Upper lobe of left lung (tissue), 6 donors: ENCODE data around the gene GATD1. TPM values are rescaled to one million over a fixed set of nuclear protein-coding genes. Genes with fewer than 3 reads are reported as not detected.

Source experiments
- ATAC-seq, 2 donors: fragments of 200-7000 bp; cut with Tn5 transposase; one replicate each; pipeline ENCODE4 v1.9.1; 2022; ENCODE audit warnings: mild to moderate bottlenecking in 2 of 2, moderate library complexity in 2 of 2; ENCODE audit not compliant: low FRiP score in 2 of 2
- DNase-seq, 2 donors: peaks; one replicate each; pipeline ENCODE4 v3.0.0-alpha.2; 2019 to 2020
- H3K27ac ChIP-seq, 4 donors: fragments of 200-600 bp; sonication (generic); one replicate each; pipeline ENCODE4 v1.5.1; 2016 to 2019
- H3K27me3 ChIP-seq, 4 donors: fragments of 200-600 bp; sonication (generic); one replicate each; pipeline ENCODE4 v1.5.1; 2017 to 2019
- H3K36me3 ChIP-seq, 4 donors: fragments of 200-600 bp; sonication (generic); one replicate each; pipeline ENCODE4 v1.5.1; 2016 to 2019
- H3K4me1 ChIP-seq, 4 donors: fragments of 200-600 bp; sonication (generic); one replicate each; pipeline ENCODE4 v1.5.1; 2018 to 2019
- H3K4me3 ChIP-seq, 4 donors: fragments of 200-600 bp; sonication (generic); one replicate each; pipeline ENCODE4 v1.5.1; 2017 to 2019; ENCODE audit warnings: mild to moderate bottlenecking in 2 of 4, moderate library complexity in 1 of 4
- H3K9me3 ChIP-seq, 4 donors: fragments of 200-600 bp; sonication (generic); one replicate each; pipeline ENCODE4 v1.5.1; 2018 to 2019
- EP300 ChIP-seq, 4 donors: sonication (generic); formaldehyde crosslinking; IDR thresholded peaks; one replicate each; pipeline ENCODE4 v1.5.1; 2017; ENCODE audit warnings: antibody characterized with exemption in 4 of 4, control low read depth in 2 of 4
- POLR2A ChIP-seq, 4 donors: fragments of 450-650 bp; IDR thresholded peaks; one replicate each; pipeline ENCODE4 v1.5.1; 2016 to 2017; ENCODE audit warnings: antibody characterized with exemption in 4 of 4, mild to moderate bottlenecking in 2 of 4
- POLR2AphosphoS5 ChIP-seq, 2 donors: sonication (generic); formaldehyde crosslinking; IDR thresholded peaks; one replicate each; pipeline ENCODE4 v1.5.1; 2017; ENCODE audit warnings: antibody characterized with exemption in 2 of 2
- WGBS, 2 donors: methylation state at CpG; one replicate each; pipeline ENCODE4 v1.1.5; 2017 to 2018; 5-methylcytosine and 5-hydroxymethylcytosine counted together
- total RNA-seq, 6 donors: library from RNA; depleted of rRNA in 4 of 6; stranded (reverse); fragments of >200 nt in 4 of 6; gene quantifications; one replicate each; pipeline versions ENCODE4 v1.1.0 to v1.2.1, GENCODE V29; 2016 to 2021
- TF ChIP-seq, protein P1 (sequence below), 6 experiments: fragments of 450-650 bp in 4 of 6; fragments of 200-600 bp in 2 of 6; sonication (generic) in 2 of 6; IDR thresholded peaks; one replicate each; pipeline ENCODE4 v1.5.1; 2016 to 2019; ENCODE audit warnings: antibody characterized with exemption in 6 of 6
- donor health status: DM: no; HTN: no; CAD: no; lungs with moderate emphysema.
- donor health status: DM: no; HTN: yes; CAD: no; lungs with severe emphysema.

GATD1 gene
- total RNA-seq, 6 donors from 2014 or later = 14.8 to 77.7 (median 63.6) TPM

GRCh38 chr11:811446-812245 is 34.4 kb upstream of the GATD1 start:
- Histone ChIP-seq H3K27me3 (no peaks in the 10 kb centered on the region), H3K36me3 (peaks cover 0 to 44% (median 23%) of the 10 kb centered on the region in 4 donors), H3K27ac (peak overlapping the region in 2 of 4 donors; percentile 4 to 93), H3K9me3 (no peaks in the 10 kb centered on the region), H3K4me1 (peaks cover 18 to 33% (median 26%) of the 10 kb centered on the region in 4 donors), H3K4me3 (peak overlapping the region in 1 of 4 donors; percentile 94)
- no peak for DNase-seq
- WGBS, 2 donors = 76% methylated on average over 6 to 14 of the region's 14 CpGs
- TF ChIP-seq EP300 (IDR thresholded peaks at IDR 0.05) = no peak
- no peak for TF ChIP-seq POLR2AphosphoS5 (IDR thresholded peaks at IDR 0.05)
- no peak for ATAC-seq

DNA sequence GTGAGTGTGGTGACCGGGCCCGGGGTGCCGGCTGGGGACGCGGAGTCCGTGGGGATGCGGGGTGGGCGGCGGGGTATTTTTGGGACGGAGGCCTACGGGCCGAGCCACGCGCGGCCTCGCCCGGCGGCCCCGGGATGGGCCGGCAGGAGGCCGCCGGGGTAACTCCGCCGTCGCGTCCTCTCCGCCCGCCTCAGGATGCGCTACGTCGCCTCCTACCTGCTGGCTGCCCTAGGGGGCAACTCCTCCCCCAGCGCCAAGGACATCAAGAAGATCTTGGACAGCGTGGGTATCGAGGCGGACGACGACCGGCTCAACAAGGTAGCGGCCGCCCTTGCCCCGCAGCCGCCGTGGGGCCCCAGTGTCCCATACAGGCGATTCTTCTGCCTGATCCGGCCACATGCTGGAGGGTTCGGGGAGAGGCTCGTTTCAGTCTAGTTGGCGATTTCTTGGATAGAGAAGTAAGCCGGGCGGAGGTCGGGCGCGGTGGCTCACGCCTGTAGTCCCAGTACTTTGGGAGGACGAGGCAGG is 32.8 kb upstream of the GATD1 start:
- Histone ChIP-seq H3K4me3 (peak overlapping the region; percentile 73 to 99 (median 90)), H3K27ac (peak overlapping the region; percentile 93 to 98 (median 95)), H3K9me3 (no peaks in the 10 kb centered on the region), H3K36me3 (peaks cover 0 to 36% (median 22%) of the 10 kb centered on the region in 4 donors), H3K27me3 (no peaks in the 10 kb centered on the region), H3K4me1 (peaks cover 18 to 41% (median 31%) of the 10 kb centered on the region in 4 donors)
- ATAC-seq = peak in 1 of 2 donors; percentile 4
- WGBS, 2 donors = 0 to 1% methylated on average over 5 to 38 of the region's 55 CpGs
- no peak for DNase-seq
- TF ChIP-seq EP300 (IDR thresholded peaks at IDR 0.05) (no peak), POLR2A (IDR thresholded peaks at IDR 0.05) (no peak), POLR2AphosphoS5 (IDR thresholded peaks at IDR 0.05) (no peak)
- TF ChIP-seq, protein P1, sequence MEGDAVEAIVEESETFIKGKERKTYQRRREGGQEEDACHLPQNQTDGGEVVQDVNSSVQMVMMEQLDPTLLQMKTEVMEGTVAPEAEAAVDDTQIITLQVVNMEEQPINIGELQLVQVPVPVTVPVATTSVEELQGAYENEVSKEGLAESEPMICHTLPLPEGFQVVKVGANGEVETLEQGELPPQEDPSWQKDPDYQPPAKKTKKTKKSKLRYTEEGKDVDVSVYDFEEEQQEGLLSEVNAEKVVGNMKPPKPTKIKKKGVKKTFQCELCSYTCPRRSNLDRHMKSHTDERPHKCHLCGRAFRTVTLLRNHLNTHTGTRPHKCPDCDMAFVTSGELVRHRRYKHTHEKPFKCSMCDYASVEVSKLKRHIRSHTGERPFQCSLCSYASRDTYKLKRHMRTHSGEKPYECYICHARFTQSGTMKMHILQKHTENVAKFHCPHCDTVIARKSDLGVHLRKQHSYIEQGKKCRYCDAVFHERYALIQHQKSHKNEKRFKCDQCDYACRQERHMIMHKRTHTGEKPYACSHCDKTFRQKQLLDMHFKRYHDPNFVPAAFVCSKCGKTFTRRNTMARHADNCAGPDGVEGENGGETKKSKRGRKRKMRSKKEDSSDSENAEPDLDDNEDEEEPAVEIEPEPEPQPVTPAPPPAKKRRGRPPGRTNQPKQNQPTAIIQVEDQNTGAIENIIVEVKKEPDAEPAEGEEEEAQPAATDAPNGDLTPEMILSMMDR (IDR thresholded peaks at IDR 0.05) = peak in 2 of 6 experiments; percentile 15 to 52

DNA sequence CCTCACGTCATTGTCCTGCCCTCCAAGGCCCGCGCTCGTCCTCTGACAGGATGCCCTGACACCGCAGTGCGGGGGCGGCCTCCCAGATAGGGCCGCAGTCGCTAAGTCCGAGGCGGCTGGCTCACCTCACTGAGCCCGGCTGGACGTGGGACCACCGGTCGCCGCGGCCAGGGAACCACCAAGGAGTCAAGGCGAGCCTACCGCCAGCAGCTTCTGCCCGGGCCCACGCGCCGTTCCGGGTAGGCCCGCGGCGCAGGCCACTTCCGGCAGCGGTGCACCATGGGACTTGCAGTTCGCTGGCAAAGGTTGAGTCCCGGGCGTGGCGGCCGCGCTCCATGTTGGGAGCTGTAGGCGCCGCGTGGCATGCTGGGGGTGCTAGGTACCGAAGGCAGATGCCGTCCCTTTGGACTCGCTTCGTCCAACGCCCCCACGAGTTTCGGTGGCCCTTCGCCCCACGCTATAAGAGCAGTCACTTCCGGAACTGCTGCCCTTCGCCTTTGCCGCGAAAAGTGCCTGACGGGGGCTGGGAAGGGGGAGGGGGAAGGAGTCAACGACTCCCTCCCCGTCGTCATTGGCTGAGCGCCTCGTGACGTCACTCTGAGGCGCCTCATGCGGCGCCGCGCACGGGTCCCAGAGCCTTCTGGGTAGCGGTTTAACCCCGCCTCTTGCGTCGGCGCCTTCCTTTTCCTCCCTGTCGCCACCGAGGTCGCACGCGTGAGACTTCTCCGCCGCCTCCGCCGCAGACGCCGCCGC is 32.2 kb upstream of the GATD1 start, which contains the start of gene RPLP2:
Gene RPLP2 (plus strand): TSS at position 681 of the 753 bp plus-strand sequence. CDS start 268 bp downstream, outside the sequence.
- Histone ChIP-seq H3K27ac (peak within 1 kb of the TSS; percentile 93 to 98 (median 95)), H3K4me1 (peaks cover 24 to 47% (median 35%) of the 10 kb centered on the region in 4 donors), H3K4me3 (peak within 1 kb of the TSS; percentile 73 to 99 (median 90)), H3K36me3 (peaks cover 0 to 31% (median 21%) of the 10 kb centered on the region in 4 donors), H3K27me3 (no peaks in the 10 kb centered on the region), H3K9me3 (no peaks in the 10 kb centered on the region)
- ATAC-seq = peak; percentile 95 to 97
- WGBS, 2 donors = 0% methylated on average over 43 of the region's 81 CpGs; no CpG with 5 or more reads in 1 of the 2 donors
- peak; percentile 98 to 99 for DNase-seq
- peak; percentile 67 to 91 (median 86) for TF ChIP-seq POLR2A (IDR thresholded peaks at IDR 0.05)
- peak; percentile 93 to 97 for TF ChIP-seq POLR2AphosphoS5 (IDR thresholded peaks at IDR 0.05)
- peak in 1 of 4 donors; percentile 65 for TF ChIP-seq EP300 (IDR thresholded peaks at IDR 0.05)
- TF ChIP-seq, protein P1 (IDR thresholded peaks at IDR 0.05) = peak in 4 of 6 experiments; percentile 7 to 50 (median 22)

DNA sequence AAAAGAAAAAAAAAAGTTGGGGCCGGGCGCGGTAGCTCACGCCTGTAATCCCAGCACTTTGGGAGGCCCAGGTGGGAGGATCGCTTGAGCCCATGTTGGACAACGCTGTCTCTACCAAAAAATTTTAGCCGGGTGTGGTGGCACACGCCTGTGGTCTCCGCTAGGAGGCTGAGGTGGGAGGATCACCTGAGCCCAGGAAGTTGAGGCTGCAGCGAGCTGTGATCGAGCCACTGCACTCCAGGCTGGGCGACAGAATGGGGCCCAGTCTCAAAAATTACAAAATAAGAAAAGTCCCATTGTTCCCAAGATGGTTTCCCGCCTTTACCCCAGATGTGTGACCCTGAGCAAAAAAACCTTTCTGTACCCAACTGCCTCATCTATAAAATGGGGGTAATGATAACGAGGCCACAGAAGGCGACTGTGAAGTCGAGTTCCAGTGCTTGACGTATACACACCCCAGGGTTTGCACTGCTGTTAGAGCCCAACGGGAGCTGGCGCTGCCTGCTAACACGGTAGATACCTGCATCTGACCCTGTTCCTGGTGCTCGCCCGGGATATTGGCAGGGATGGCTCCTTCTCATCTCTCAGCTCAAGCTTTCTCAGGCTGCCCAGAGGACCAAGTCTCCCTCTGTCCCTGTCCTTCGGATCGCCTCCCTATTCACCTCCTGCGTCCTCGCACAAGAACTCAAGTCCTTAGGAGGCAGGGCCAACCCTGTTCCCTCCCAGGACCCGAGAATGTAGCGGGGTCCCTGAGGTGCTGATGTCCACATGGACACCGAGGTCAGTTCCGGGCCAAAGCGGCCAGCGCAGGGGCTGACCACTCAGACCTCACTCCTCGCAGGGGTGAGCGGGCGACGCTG is 31.4 kb upstream of the GATD1 start:
- H3K9me3 ChIP-seq = no peaks in the 10 kb centered on the region
- H3K4me3 ChIP-seq = peak overlapping the region; percentile 73 to 99 (median 90)
- peaks cover 32 to 55% (median 43%) of the 10 kb centered on the region in 4 donors for H3K4me1 ChIP-seq
- WGBS, 2 donors = 29 to 56% methylated on average over 19 to 36 of the region's 36 CpGs
- DNase-seq = peak in 1 of 2 donors; percentile 2
- H3K36me3 ChIP-seq = peaks cover 0 to 26% (median 19%) of the 10 kb centered on the region in 4 donors
- H3K27ac ChIP-seq = peak overlapping the region; percentile 93 to 98 (median 95)
- TF ChIP-seq, protein P1 (IDR thresholded peaks at IDR 0.05) = no peak
- TF ChIP-seq EP300 (IDR thresholded peaks at IDR 0.05) = no peak
- TF ChIP-seq POLR2A (IDR thresholded peaks at IDR 0.05) = no peak
- TF ChIP-seq POLR2AphosphoS5 (IDR thresholded peaks at IDR 0.05) = no peak
- ATAC-seq = no peak
- no peaks in the 10 kb centered on the region for H3K27me3 ChIP-seq
